A204.1 (cell line): ENCODE results near the gene TTC23.

ENCODE experiments used
- FAIRE-seq: peaks from 2 replicates; lab custom pipeline; 2012; peaks lifted over from hg19 to GRCh38; lab: Jason Lieb, UNC

Gene TTC23

GRCh38 chr15:99100245-99101173 lies 148.9 kb downstream of the TTC23 start:
- no peak for FAIRE-seq

GRCh38 chr15:99099661-99100060 lies 149.7 kb downstream of the TTC23 start:
- no peak for FAIRE-seq

GRCh38 chr15:99098991-99099390 lies 150.4 kb downstream of the TTC23 start:
- FAIRE-seq = no peak

GRCh38 chr15:99098426-99098825 lies 151.0 kb downstream of the TTC23 start:
- no peak for FAIRE-seq

GRCh38 chr15:99097441-99098410 lies 151.7 kb downstream of the TTC23 start:
- FAIRE-seq = no peak

GRCh38 chr15:99096894-99097426 lies 152.4 kb downstream of the TTC23 start:
- no peak for FAIRE-seq

GRCh38 chr15:99096173-99096893 lies 153.0 kb downstream of the TTC23 start:
- no peak for FAIRE-seq

GRCh38 chr15:99095626-99096025 lies 153.8 kb downstream of the TTC23 start:
- FAIRE-seq = no peak

GRCh38 chr15:99092554-99093172 lies 156.7 kb downstream of the TTC23 start:
- FAIRE-seq = no peak

GRCh38 chr15:99090938-99091337 lies 158.4 kb downstream of the TTC23 start:
- FAIRE-seq = no peak

- FAIRE-seq = no peak
Measured at GRCh38 chr15:99090011-99090699, 159.2 kb downstream of the TTC23 start.

GRCh38 chr15:99087405-99087943 lies 161.9 kb downstream of the TTC23 start:
- FAIRE-seq = no peak

- FAIRE-seq = no peak
Measured at GRCh38 chr15:99086327-99086667, 163.1 kb downstream of the TTC23 start.
